HepG2 (cell line): ENCODE data around the gene GMPPB. TPM values are rescaled to one million over a fixed set of nuclear protein-coding genes. Genes with fewer than 3 reads are reported as not detected.

Experiments used
- ATF7 ChIP-seq, 2 experiments: fragments of 450-650 bp in 1 of 2; sonication (generic) in 1 of 2; formaldehyde crosslinking in 1 of 2; IDR thresholded peaks; 2 replicates each; pipeline versions ENCODE4 v1.4.0 to v1.6.1; 2016 to 2020; ENCODE audit warnings: antibody characterized with exemption in 1 of 2, mild to moderate bottlenecking in 1 of 2, missing genetic modification reagents in 1 of 2
- ATF7-NPFF ChIP-seq: sonication (generic); formaldehyde crosslinking; IDR thresholded peaks from 2 replicates; pipeline ENCODE4 v1.8.1; 2023; ENCODE audit warnings: mild to moderate bottlenecking, low read depth, missing genetic modification reagents, moderate library complexity
- CREB3 ChIP-seq: sonication (generic); formaldehyde crosslinking; IDR thresholded peaks from 2 replicates; pipeline ENCODE4 v1.5.0; 2020; ENCODE audit warnings: missing genetic modification reagents
- ELK4 ChIP-seq: sonication (generic); formaldehyde crosslinking; IDR thresholded peaks from 2 replicates; pipeline ENCODE4 v1.9.0; 2021; ENCODE audit warnings: missing genetic modification reagents, borderline replicate concordance
- HOMEZ ChIP-seq: IDR thresholded peaks from 2 replicates; pipeline ENCODE4 v1.6.1; 2016; ENCODE audit warnings: low read depth
- IRF2 ChIP-seq: IDR thresholded peaks from 2 replicates; pipeline ENCODE4 v1.6.1; 2018; ENCODE audit warnings: missing genetic modification reagents, missing compliant biosample characterization
- KAT2B ChIP-seq: fragments of 150-350 bp; IDR thresholded peaks from 2 replicates; pipeline ENCODE4 v1.6.1; 2014; ENCODE audit warnings: low read depth, low read length, borderline replicate concordance
- MED1 ChIP-seq: sonication (generic); formaldehyde crosslinking; IDR thresholded peaks from 2 replicates; pipeline ENCODE4 v1.4.0; 2020; ENCODE audit warnings: missing genetic modification reagents
- MZF1 ChIP-seq: sonication (generic); formaldehyde crosslinking; IDR thresholded peaks from 2 replicates; pipeline ENCODE4 v1.8.1; 2023; ENCODE audit warnings: mild to moderate bottlenecking, missing genetic modification reagents, borderline replicate concordance
- NFYB ChIP-seq: sonication (generic); formaldehyde crosslinking; IDR thresholded peaks from 2 replicates; pipeline ENCODE4 v1.4.0; 2020; ENCODE audit warnings: missing genetic modification reagents
- NFYC ChIP-seq: IDR thresholded peaks from 2 replicates; pipeline ENCODE4 v1.6.1; 2016; ENCODE audit warnings: missing genetic modification reagents, missing compliant biosample characterization
- NR0B2 ChIP-seq: sonication (generic); formaldehyde crosslinking; IDR thresholded peaks from 2 replicates; pipeline ENCODE4 v1.4.0; 2020; ENCODE audit warnings: mild to moderate bottlenecking, missing genetic modification reagents
- RAD21 ChIP-seq: fragments of 450-650 bp; formaldehyde crosslinking; IDR thresholded peaks from 2 replicates; pipeline ENCODE4 v1.5.0; 2020; ENCODE audit warnings: mild to moderate bottlenecking
- RNF219 ChIP-seq: sonication (generic); formaldehyde crosslinking; IDR thresholded peaks from 2 replicates; pipeline ENCODE4 v1.5.0; 2020; ENCODE audit warnings: mild to moderate bottlenecking, missing genetic modification reagents
- TEF ChIP-seq: sonication (generic); formaldehyde crosslinking; IDR thresholded peaks from 2 replicates; pipeline ENCODE4 v1.5.0; 2020; ENCODE audit warnings: missing genetic modification reagents
- ZBTB8A ChIP-seq: sonication (generic); formaldehyde crosslinking; IDR thresholded peaks from 2 replicates; pipeline ENCODE4 v1.4.0; 2020; ENCODE audit warnings: mild to moderate bottlenecking, low read depth, missing genetic modification reagents, borderline replicate concordance
- ZFP36L2 ChIP-seq: sonication (generic); formaldehyde crosslinking; IDR thresholded peaks from 2 replicates; pipeline ENCODE4 v1.4.0; 2020; ENCODE audit warnings: missing genetic modification reagents
- ZNF513 ChIP-seq: sonication (generic); formaldehyde crosslinking; conservative IDR thresholded peaks from 2 replicates; pipeline ENCODE4 v1.5.0; 2020; ENCODE audit warnings: missing genetic modification reagents
- ZSCAN9 ChIP-seq: IDR thresholded peaks from 2 replicates; pipeline ENCODE4 v1.6.1; 2016; ENCODE audit warnings: borderline replicate concordance
- polyA plus RNA-seq, 8 experiments: library from polyadenylated mRNA; depleted of rRNA in 3 of 8; stranded (reverse) in 7 of 8; unstranded in 1 of 8; fragments of >200 nt; fragmentation: Illumina TruSeq in 4 of 8; extraction: Trizol in 4 of 8; gene quantifications; 2 replicates each; pipeline versions ENCODE4 v1.2.1 to v1.2.3, GENCODE V29; 2011 to 2016; ENCODE audit warnings: low read depth in 4 of 8, missing spikeins in 1 of 8, mixed read lengths in 1 of 8; ENCODE audit not compliant: insufficient read depth in 1 of 8
- total RNA-seq, 5 experiments: library from RNA; depleted of rRNA; stranded (reverse); fragments of >200 nt; fragmentation: Illumina TruSeq; extraction: Trizol; gene quantifications; 2 replicates each; pipeline ENCODE4 v1.2.3, GENCODE V29; 2016; ENCODE audit warnings: low read depth in 1 of 5

The GMPPB gene
- total and polyA plus RNA-seq, 2 of the 13 experiments (the other 11 are each of a cell fraction or from before 2014, with no cell fraction given), result 6.5 to 23.1 TPM

GRCh38 chr3:49723628-49724551 lies at the start of gene GMPPB (continued):
- TF ChIP-seq RNF219 (CRISPR knock-in tag) (no peak), ELK4 (CRISPR knock-in tag) (no peak), HOMEZ (CRISPR knock-in tag) (no peak), ZNF513 (CRISPR knock-in tag) (no peak), IRF2 (CRISPR knock-in tag) (peak; percentile 64; the same call in 1 of the 2 replicates), ATF7 (IDR thresholded peaks at IDR 0.05) (no peak), ATF7 (CRISPR knock-in tag; IDR thresholded peaks at IDR 0.05) (0 out of 2 replicates have a peak, but pooled peaks have one; percentile 53), MED1 (peak; percentile 38), NFYB (peak; percentile 94), NFYC (CRISPR knock-in tag) (peak; percentile 95), ZSCAN9 (CRISPR knock-in tag) (no peak), CREB3 (CRISPR knock-in tag) (no peak), ZBTB8A (CRISPR knock-in tag) (no peak), ZFP36L2 (no peak), MZF1 (CRISPR knock-in tag) (no peak), KAT2B (no peak), TEF (no peak), NR0B2 (CRISPR knock-in tag) (peak; percentile 81; the same call in 1 of the 2 replicates), ATF7-NPFF (CRISPR knock-in tag) (peak; percentile 87), RAD21 (CRISPR knock-in tag) (peak; percentile 63)
